GM12878 (cell line): ENCODE data around the gene MYOCOS. TPM values are rescaled to one million over a fixed set of nuclear protein-coding genes. Genes with fewer than 3 reads are reported as not detected.

Experiments
- ATAC-seq: fragments of 200-7000 bp; cut with Tn5 transposase; 3 replicates; pipeline ENCODE4 v1.9.1; 2020; ENCODE audit warnings: mild to moderate bottlenecking, moderate library complexity
- BruUV-seq: library from RNA; stranded (reverse); fragments of 400-500 nt; replicated peaks from 2 replicates; lab custom pipeline; 2021; lab: Mats Ljungman, UMichigan
- CTCF ChIA-PET: fragments of 300-600 bp; sonication (Branson Sonifier 250); formaldehyde crosslinking; extraction: SDS; loops from one replicate; lab custom pipeline; 2021; ENCODE audit warnings: inconsistent platforms; lab: Yijun Ruan, JAX
- POLR2A ChIA-PET: fragments of 350-600 bp; formaldehyde crosslinking; extraction: SDS; loops from one replicate; lab custom pipeline; 2021; ENCODE audit warnings: inconsistent platforms; lab: Charles Lee
- RAD21 ChIA-PET: fragments of 300-600 bp; sonication (Branson Sonifier 250); formaldehyde crosslinking; loops from one replicate; lab custom pipeline; 2023; ENCODE audit warnings: antibody characterized with exemption; ENCODE audit not compliant: unreplicated experiment; lab: Charles Lee
- SMC1A ChIA-PET: fragments of 300-600 bp; sonication (Branson Sonifier 250); formaldehyde crosslinking; loops from one replicate; lab custom pipeline; 2023; ENCODE audit not compliant: unreplicated experiment, uncharacterized antibody; lab: Charles Lee
- DNase-seq: peaks from one replicate; pipeline ENCODE4 v3.0.0-alpha.2; 2011; ENCODE audit warnings: low read depth, low spot score
- FAIRE-seq: peaks from 3 replicates; lab custom pipeline; 2011; peaks lifted over from hg19 to GRCh38; lab: Jason Lieb, UNC
- H2AFZ ChIP-seq: 2 replicates; pipeline ENCODE4 v1.6.0; 2011; ENCODE audit warnings: low read depth, low read length, control low read depth; ENCODE audit not compliant: control insufficient read depth
- H3K27ac ChIP-seq: 2 replicates; pipeline ENCODE4 v1.5.1; 2011; ENCODE audit warnings: control low read depth; ENCODE audit not compliant: control insufficient read depth, insufficient read depth
- H3K27me3 ChIP-seq, 2 experiments: replicated peaks in 1 of 2; 2 replicates each; pipeline versions ENCODE4 v1.6.0 to v1.6.1; 2011; ENCODE audit warnings: low read length in 1 of 2; ENCODE audit not compliant: control insufficient read depth in 2 of 2, insufficient read depth in 2 of 2
- H3K36me3 ChIP-seq, 2 experiments: 2 replicates each; pipeline ENCODE4 v1.5.1; 2011; ENCODE audit warnings: low read length in 1 of 2; ENCODE audit not compliant: control insufficient read depth in 2 of 2, insufficient read depth in 2 of 2
- H3K4me1 ChIP-seq: 2 replicates; pipeline ENCODE4 v1.6.1; 2011; ENCODE audit warnings: mild to moderate bottlenecking, low read length, moderate library complexity, mixed read lengths; ENCODE audit not compliant: control insufficient read depth, insufficient read depth
- H3K4me2 ChIP-seq: 2 replicates; pipeline ENCODE4 v1.6.0; 2011; ENCODE audit warnings: control low read depth; ENCODE audit not compliant: control insufficient read depth, insufficient read depth
- H3K4me3 ChIP-seq: fragments of 200-600 bp; sonication (generic); 2 replicates; pipeline ENCODE4 v1.5.1; 2016
- H3K79me2 ChIP-seq: 2 replicates; pipeline ENCODE4 v1.6.0; 2011; ENCODE audit warnings: low read length; ENCODE audit not compliant: control insufficient read depth, insufficient read depth
- H3K9ac ChIP-seq: 2 replicates; pipeline ENCODE4 v1.8.0; 2011; ENCODE audit warnings: low read length, control low read depth, mixed read lengths; ENCODE audit not compliant: control insufficient read depth, insufficient read depth
- H3K9me3 ChIP-seq: replicated peaks from 3 replicates; pipeline ENCODE4 v1.5.1; 2011; ENCODE audit warnings: mild to moderate bottlenecking, low read length; ENCODE audit not compliant: control insufficient read depth, insufficient read depth
- H4K20me1 ChIP-seq: 2 replicates; pipeline ENCODE4 v1.6.0; 2011; ENCODE audit not compliant: control insufficient read depth, insufficient read depth
- BACH1 ChIP-seq: fragments of 450-650 bp; IDR thresholded peaks from 2 replicates; pipeline ENCODE4 v1.6.1; 2017; ENCODE audit warnings: mild to moderate bottlenecking, borderline replicate concordance
- CHD2 ChIP-seq: IDR thresholded peaks from 2 replicates; pipeline ENCODE4 v1.6.1; 2011; ENCODE audit warnings: low read depth, low read length, improper control_type of control experiment, borderline replicate concordance
- NFYB ChIP-seq: IDR thresholded peaks from 2 replicates; pipeline ENCODE4 v1.6.1; 2011; ENCODE audit warnings: low read depth, mild to moderate bottlenecking, low read length, improper control_type of control experiment, moderate library complexity; ENCODE audit not compliant: insufficient read depth
- NR2F1 ChIP-seq: fragments of 450-650 bp; conservative IDR thresholded peaks from 2 replicates; pipeline ENCODE4 v1.6.1; 2017; ENCODE audit warnings: mild to moderate bottlenecking
- PML ChIP-seq: IDR thresholded peaks from 2 replicates; pipeline ENCODE4 v1.6.1; 2012; ENCODE audit warnings: low read length, inconsistent platforms
- POLR2AphosphoS2 ChIP-seq: IDR thresholded peaks from 2 replicates; pipeline ENCODE4 v1.6.1; 2011; ENCODE audit warnings: low read depth, mild to moderate bottlenecking, low read length, improper control_type of control experiment, moderate library complexity
- RUNX3 ChIP-seq: IDR thresholded peaks from 2 replicates; pipeline ENCODE4 v1.6.1; 2012; ENCODE audit warnings: low read length, inconsistent platforms
- SMAD5 ChIP-seq: IDR thresholded peaks from 2 replicates; pipeline ENCODE4 v1.6.1; 2016; ENCODE audit warnings: antibody characterized with exemption, low read depth
- TCF3 ChIP-seq: IDR thresholded peaks from 2 replicates; pipeline ENCODE4 v1.6.1; 2012; ENCODE audit warnings: low read depth, mild to moderate bottlenecking, low read length, borderline replicate concordance; ENCODE audit not compliant: insufficient read depth
- WGBS: methylation state at CpG from one replicate; pipeline ENCODE4 v1.1.6; 2016; ENCODE audit warnings: low lambda C conversion rate; ENCODE audit not compliant: insufficient replicate concordance, insufficient coverage; ENCODE audit errors: missing lambda C conversion rate; 5-methylcytosine and 5-hydroxymethylcytosine counted together
- in situ Hi-C: fragments of 300-500 bp; cut with MboI; formaldehyde crosslinking; loops from 9 replicates; pipeline ENCODE4 v1.14.3; 2018; ENCODE audit warnings: mixed read lengths
- intact Hi-C: fragments of 100-400 bp; cut with micrococcal nuclease; formaldehyde crosslinking; loops from one replicate; pipeline ENCODE4 v1.14.2; 2022; ENCODE audit not compliant: unreplicated experiment
- polyA plus RNA-seq, 11 experiments: library from polyadenylated mRNA; depleted of rRNA in 4 of 11; unstranded in 6 of 11; stranded (reverse) in 5 of 11; fragments of >200 nt; fragmentation: Nextera tagmentation in 4 of 11; fragmentation: Illumina TruSeq in 1 of 11; extraction: Ambion mirVana in 4 of 11; extraction: Trizol in 1 of 11; gene quantifications; 1 replicate in 1 of 11; 2 replicates in 10 of 11; pipeline versions ENCODE4 v1.2.1 to v1.2.3, GENCODE V29; 2011 to 2016; ENCODE audit warnings: inconsistent platforms in 2 of 11, missing spikeins in 2 of 11, low read depth in 1 of 11
- total RNA-seq, 4 experiments: library from RNA; depleted of rRNA in 3 of 4; stranded (reverse); fragments of >200 nt in 3 of 4; fragmentation: Illumina TruSeq in 1 of 4; extraction: Trizol in 1 of 4; gene quantifications; 2 replicates each; pipeline versions ENCODE4 v1.2.1 to v1.2.3, GENCODE V29; 2013 to 2021
- TF ChIP-seq, protein P1 (sequence below): fragments of 450-650 bp; formaldehyde crosslinking; IDR thresholded peaks from 2 replicates; pipeline ENCODE4 v1.5.0; 2022; ENCODE audit warnings: mild to moderate bottlenecking, missing genetic modification characterization
- TF ChIP-seq, protein P2 (sequence below): IDR thresholded peaks from 2 replicates; pipeline ENCODE4 v1.6.1; 2012; ENCODE audit warnings: low read depth, low read length, improper control_type of control experiment
- TF ChIP-seq, protein P3 (sequence below): IDR thresholded peaks from 2 replicates; pipeline ENCODE4 v1.6.1; 2012; ENCODE audit warnings: low read depth, low read length, improper control_type of control experiment

Gene MYOCOS
- total and polyA plus RNA-seq, 10 of the 15 experiments (the other 5 are each of a cell fraction or from before 2014, with no cell fraction given) = 0.12 to 0.24 (median 0.16) TPM; not detected in 4

DNA sequence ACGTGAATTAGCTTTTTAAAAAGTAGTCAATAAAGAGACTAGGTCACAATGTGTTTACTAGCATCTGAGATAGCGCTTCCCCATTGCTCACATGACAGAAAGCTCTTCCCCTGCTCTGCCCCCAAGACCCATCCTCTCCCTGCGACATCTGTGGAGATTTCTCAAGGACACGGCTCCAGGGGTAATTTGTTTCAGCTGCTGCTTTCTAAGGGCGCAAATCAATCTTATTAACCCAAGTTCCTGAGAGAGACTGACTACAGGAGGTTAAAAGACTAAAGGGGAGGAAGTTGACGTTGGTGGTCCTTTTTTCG is at the start of gene MYOCOS (continued):
- TF ChIP-seq, protein P1, sequence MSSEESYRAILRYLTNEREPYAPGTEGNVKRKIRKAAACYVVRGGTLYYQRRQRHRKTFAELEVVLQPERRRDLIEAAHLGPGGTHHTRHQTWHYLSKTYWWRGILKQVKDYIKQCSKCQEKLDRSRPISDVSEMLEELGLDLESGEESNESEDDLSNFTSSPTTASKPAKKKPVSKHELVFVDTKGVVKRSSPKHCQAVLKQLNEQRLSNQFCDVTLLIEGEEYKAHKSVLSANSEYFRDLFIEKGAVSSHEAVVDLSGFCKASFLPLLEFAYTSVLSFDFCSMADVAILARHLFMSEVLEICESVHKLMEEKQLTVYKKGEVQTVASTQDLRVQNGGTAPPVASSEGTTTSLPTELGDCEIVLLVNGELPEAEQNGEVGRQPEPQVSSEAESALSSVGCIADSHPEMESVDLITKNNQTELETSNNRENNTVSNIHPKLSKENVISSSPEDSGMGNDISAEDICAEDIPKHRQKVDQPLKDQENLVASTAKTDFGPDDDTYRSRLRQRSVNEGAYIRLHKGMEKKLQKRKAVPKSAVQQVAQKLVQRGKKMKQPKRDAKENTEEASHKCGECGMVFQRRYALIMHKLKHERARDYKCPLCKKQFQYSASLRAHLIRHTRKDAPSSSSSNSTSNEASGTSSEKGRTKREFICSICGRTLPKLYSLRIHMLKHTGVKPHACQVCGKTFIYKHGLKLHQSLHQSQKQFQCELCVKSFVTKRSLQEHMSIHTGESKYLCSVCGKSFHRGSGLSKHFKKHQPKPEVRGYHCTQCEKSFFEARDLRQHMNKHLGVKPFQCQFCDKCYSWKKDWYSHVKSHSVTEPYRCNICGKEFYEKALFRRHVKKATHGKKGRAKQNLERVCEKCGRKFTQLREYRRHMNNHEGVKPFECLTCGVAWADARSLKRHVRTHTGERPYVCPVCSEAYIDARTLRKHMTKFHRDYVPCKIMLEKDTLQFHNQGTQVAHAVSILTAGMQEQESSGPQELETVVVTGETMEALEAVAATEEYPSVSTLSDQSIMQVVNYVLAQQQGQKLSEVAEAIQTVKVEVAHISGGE (CRISPR knock-in tag) = no peak
- TF ChIP-seq SMAD5 (no peak), PML (no peak)

DNA sequence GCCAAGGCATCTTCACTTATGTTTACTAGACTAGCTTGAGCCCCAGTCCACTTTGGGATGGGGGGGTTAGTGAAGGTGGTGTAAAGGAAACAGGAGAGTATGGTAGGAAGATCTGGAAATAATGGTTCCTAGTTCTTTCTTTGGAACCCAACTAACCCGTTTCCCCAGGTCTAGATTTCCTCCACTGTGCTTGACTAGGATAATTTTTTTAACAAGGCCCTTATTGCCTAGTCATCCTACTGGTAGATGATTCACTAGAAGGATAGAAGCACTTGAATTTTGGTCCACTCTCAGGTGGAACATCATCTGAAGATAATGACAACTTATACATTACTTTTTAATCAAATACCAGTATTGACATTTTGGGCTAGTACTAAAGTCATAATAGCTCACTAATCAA is 45.9 kb upstream of the MYOCOS start:
- Histone ChIP-seq H3K4me1 (no peaks in the 10 kb centered on the region), H3K27me3 (no peaks in the 10 kb centered on the region), H3K79me2 (no peaks in the 10 kb centered on the region), H2AFZ (no peak overlapping the region), H3K9ac (no peak overlapping the region), H3K4me3 (no peak overlapping the region), H3K9me3 (no peaks in the 10 kb centered on the region), H3K36me3 (peaks cover 11 to 22% of the 10 kb centered on the region in 2 experiments), H4K20me1 (no peaks in the 10 kb centered on the region), H3K4me2 (no peak overlapping the region), H3K27ac (no peak overlapping the region)
- RAD21 ChIA-PET = interaction anchor here (1.0 kb wide), 1 partner anchor 92 kb away, joined by 5 read pairs; no protein-coding TSS in a partner anchor
- CTCF ChIA-PET = interaction anchor here (0.8 to 1.5 kb wide), 2 partner anchors 90 to 224 kb away, joined by 3 read pairs; no protein-coding TSS in a partner anchor
- no peak for FAIRE-seq
- no TSS peak for BruUV-seq
- in situ Hi-C loops (no loop called here), intact Hi-C loops (no loop called here)
- SMC1A ChIA-PET = interaction anchor here (3.7 kb wide), 1 partner anchor 22 kb away, joined by 13 read pairs; no protein-coding TSS in a partner anchor
- TF ChIP-seq RUNX3 (no peak), TCF3 (no peak), NFYB (no peak), NR2F1 (no peak), POLR2AphosphoS2 (no peak), CHD2 (no peak), BACH1 (no peak)
- TF ChIP-seq, protein P2, sequence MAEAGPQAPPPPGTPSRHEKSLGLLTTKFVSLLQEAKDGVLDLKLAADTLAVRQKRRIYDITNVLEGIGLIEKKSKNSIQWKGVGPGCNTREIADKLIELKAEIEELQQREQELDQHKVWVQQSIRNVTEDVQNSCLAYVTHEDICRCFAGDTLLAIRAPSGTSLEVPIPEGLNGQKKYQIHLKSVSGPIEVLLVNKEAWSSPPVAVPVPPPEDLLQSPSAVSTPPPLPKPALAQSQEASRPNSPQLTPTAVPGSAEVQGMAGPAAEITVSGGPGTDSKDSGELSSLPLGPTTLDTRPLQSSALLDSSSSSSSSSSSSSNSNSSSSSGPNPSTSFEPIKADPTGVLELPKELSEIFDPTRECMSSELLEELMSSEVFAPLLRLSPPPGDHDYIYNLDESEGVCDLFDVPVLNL = no peak
- TF ChIP-seq, protein P3, sequence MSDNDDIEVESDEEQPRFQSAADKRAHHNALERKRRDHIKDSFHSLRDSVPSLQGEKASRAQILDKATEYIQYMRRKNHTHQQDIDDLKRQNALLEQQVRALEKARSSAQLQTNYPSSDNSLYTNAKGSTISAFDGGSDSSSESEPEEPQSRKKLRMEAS = no peak
- WGBS = 90% methylated on average over 1 of the region's 1 CpG
- POLR2A ChIA-PET = no interaction called here
- ATAC-seq = no peak
- no peak for DNase-seq
